Measurements from ENCODE around the gene LILRB1.
"Not testable (repeated sequence)": the region's sequence is repeated elsewhere in the genome, so short reads cannot be mapped to it uniquely, and the experiment has no call there.

LILRB1 gene

DNA sequence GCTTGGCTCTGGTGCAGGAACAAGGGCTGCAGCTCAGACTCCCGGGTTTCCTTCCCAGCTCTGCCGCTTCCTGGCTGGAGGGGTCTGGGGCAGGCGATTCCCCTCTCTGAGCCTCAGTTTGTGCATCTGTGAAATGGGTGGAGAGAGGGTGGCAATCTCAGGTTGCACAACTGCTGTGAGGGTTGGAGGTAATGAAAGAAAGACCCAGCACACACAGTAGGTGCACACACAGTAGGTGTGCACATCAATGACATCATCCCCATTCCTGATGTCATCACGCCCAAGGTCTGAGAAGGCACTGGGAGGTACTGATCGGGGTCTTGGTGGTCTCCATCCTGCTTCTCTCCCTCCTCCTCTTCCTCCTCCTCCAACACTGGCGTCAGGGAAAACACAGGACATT is 35.2 kb downstream of the LILRB1 start:
- no peak for DNase-seq

DNA sequence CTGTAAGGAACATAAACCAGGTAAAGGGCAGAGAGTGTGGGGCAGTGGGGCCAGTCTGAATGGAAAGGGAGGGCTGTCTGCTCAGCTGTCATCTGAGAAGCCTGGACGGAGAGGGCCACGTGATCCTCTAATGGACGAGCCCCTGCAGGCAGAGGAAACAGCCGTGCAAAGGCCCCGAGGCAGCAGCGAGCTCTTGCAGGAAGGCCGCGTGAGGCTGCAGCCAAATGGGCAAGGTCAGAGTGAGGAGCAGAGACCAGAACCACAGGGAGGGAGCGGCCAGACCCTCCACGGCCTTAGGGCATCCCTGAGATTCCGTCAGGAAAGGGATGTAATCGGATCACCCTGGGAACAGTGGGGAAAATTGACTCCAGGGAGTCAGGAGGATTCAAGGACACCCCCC is 36.9 kb downstream of the LILRB1 start:
- DNase-seq: no peak

DNA sequence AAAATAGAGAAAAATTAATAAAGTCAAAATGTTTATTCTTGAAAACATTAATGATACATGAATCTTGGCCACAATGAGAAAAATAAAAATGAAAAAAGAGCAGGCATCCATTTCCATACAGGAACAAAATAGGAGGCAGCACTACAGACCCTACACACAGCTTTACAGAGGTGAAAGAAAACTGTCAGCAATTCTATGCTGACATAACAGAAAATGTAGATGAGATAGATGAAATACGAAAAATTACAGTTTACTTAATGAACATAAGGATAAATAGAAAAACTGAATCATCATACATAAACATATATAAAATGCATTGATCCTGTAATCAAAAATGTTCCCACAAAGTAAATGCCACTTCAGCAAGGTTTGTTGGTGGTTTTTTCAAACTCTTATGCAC is 38.1 kb downstream of the LILRB1 start:
- no peak for DNase-seq

DNA sequence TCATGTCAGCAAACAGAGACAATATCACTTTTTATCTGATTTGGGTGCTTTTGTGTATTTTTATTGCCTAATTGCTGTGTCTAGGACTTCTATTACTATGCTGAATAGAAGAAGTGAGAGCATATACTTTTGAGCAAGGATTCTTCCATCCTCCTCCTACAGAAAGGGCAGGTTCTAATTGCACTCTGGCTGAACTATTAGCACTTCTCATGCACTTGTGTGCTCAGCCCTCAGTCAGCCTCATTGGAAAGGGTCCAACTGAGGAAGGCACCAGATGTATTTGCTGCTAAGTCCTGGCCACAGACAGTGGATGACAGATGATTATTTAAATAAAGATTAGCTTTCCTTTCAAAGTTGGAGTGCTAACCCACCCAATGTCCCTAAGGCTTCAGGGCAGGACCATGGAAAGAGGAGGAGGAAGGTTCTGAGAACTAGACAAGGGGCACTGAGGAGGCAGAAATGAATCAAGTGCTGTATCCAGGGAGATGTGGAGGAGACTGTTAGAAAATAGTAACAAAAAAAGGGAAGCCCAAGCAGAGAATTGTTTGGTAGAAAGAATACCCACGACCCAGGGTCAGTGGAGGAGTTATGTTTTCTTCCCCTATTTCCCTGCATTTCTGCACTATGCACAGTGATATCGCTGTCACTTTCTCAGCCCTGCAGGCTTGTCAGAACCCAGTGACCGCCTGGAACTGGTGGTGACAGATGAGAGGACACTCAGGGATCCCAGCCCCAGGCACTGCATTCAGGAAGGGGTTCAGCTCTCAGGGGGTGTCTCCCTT is 40.5 kb downstream of the LILRB1 start:
- DNase-seq: no peak

DNA sequence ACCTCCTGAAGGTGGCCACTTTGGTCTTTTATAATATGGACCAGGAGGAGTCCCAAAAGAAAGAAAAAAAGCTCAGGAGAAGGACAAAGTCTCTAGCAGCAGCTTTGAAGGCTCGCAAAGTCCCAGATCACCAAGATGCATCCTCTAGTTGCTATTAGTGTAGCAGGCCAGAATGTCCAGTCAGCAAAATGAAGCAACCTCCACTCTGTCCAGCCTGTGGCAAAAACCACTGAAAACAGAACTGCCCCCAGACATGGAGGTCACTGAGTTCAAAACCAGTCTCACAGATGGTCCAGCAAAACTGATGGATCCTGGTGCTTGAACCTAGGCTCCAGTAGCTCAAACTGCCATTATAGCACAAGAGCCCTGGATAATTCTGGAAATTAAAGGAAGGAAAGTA is 42.9 kb downstream of the LILRB1 start:
- DNase-seq: no peak

DNA sequence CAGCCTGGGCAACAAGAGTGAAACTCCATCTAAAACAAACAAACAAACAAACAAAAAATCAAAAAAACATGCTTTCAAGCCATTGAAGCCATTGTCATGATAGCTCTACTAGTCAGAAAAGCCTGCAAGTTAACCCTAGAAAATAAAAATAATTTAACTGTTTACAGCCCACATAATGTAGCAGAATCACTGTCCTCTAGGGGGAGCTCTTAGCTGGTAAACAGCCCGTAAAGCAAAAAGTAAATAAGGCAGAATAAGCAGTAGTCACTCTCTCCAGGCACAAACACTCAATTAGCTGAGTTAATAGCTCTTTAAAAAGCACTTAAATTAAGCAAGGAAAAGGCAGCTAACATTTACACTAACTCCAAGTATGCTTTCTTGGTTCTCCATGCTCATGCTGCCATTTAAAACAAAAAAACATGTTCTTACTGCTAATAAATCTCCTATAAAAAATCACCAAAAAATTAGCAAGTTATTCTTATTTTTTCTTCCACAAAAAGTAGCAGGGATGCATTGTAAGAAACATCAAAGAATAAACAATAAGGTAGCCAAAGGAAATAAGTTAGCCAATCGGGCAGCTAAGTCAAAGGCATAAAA is 43.8 kb downstream of the LILRB1 start:
- no peak for DNase-seq

GRCh38 chr19:54676210-54676834 is 46.0 kb downstream of the LILRB1 start:
- DNase-seq: peak; percentile 3

- no peak for DNase-seq
These were observed 46.9 kb downstream of the LILRB1 start for GRCh38 chr19:54677217-54677616.

DNA sequence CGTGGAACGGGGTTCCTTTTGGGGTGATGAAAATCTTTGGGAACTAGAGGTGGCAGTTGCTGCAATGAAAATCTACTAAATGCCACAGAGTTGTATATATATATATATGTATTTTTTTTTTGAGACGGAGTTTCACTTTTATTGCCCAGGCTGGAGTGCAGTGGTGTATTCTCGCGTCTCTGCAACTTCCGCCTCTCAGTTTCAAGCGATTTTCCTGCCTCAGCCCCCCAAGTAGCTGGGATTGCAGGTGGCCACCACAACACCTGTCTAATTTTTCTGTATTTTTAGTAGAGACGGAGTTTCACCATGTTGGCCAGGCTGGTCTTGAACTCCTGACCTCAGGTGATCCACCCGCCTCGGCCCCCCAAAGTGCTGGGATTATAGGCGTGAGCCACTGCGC is 51.3 kb downstream of the LILRB1 start:
- DNase-seq: not testable (repeated sequence)

- DNase-seq: no peak
These were observed 52.1 kb downstream of the LILRB1 start for GRCh38 chr19:54682306-54682856.

DNA sequence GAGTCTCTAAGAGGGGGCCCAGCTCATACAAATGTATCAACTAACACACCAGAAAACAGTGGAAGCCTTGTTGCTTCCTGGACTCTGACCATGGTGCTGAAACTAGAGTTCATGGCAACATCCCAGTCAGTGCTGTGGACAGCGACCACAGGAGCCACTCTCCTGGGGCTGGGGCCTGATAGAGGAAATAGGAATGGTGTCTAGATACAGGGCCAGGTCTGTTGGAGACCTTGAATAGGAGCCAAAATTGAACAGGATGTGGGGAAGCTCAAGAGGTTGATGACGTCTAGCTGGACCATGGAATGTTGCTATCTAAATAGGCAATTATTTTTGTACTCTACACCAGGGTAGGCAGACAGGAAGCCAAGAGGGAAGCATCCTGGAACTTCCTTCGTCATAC is 54.2 kb downstream of the LILRB1 start:
- DNase-seq: no peak

Measured in GF-D8 (cell line).